ENCODE results near the gene DOCK1. TPM values are rescaled to one million over a fixed set of nuclear protein-coding genes. Genes with fewer than 3 reads are reported as not detected.

DOCK1 gene
- total RNA-seq, 2 donors from 2014 or later: 46.4 to 49.0 TPM

- DNase-seq: no peak
- Histone ChIP-seq H3K4me3 (no peak overlapping the region), H3K9me3 (no peaks in the 10 kb centered on the region), H3K4me1 (no peaks in the 10 kb centered on the region), H3K27ac (no peak overlapping the region), H3K36me3 (no peaks in the 10 kb centered on the region), H3K9ac (ENCODE audit: low read depth in 2 of 2, low read length in 2 of 2) (no peak overlapping the region), H3K27me3 (no peaks in the 10 kb centered on the region)
- no peak for TF ChIP-seq CTCF (IDR thresholded peaks at IDR 0.05)
- intact Hi-C loops (cut with DNase I): no loop called here
Measured at GRCh38 chr10:126950401-126951105, 45.3 kb downstream of the DOCK1 start.

- no peak for DNase-seq
- intact Hi-C loops (cut with DNase I): no loop called here
Measured at GRCh38 chr10:126953886-126954285, 48.7 kb downstream of the DOCK1 start.

GRCh38 chr10:126955396-126955795, 50.2 kb downstream of the DOCK1 start:
- no peak for DNase-seq
- H3K36me3 ChIP-seq: no peaks in the 10 kb centered on the region
- TF ChIP-seq CTCF (IDR thresholded peaks at IDR 0.05): no peak
- no peak overlapping the region for H3K4me3 ChIP-seq
- no peaks in the 10 kb centered on the region for H3K9me3 ChIP-seq
- H3K9ac ChIP-seq (ENCODE audit: low read depth in 2 of 2, low read length in 2 of 2): no peak overlapping the region
- no peak overlapping the region for H3K27ac ChIP-seq
- no peaks in the 10 kb centered on the region for H3K4me1 ChIP-seq
- intact Hi-C loops (cut with DNase I): no loop called here
- no peaks in the 10 kb centered on the region for H3K27me3 ChIP-seq

More at GRCh38 chr10:126953886-126954285, 48.7 kb downstream of the DOCK1 start:
- Histone ChIP-seq H3K9ac (ENCODE audit: low read depth in 2 of 2, low read length in 2 of 2) (no peak overlapping the region), H3K36me3 (no peaks in the 10 kb centered on the region), H3K4me3 (no peak overlapping the region), H3K27ac (no peak overlapping the region), H3K4me1 (no peaks in the 10 kb centered on the region), H3K27me3 (no peaks in the 10 kb centered on the region), H3K9me3 (no peaks in the 10 kb centered on the region)
- TF ChIP-seq CTCF (IDR thresholded peaks at IDR 0.05): no peak

- no peaks in the 10 kb centered on the region for H3K27me3 ChIP-seq
- no peak overlapping the region for H3K27ac ChIP-seq
- H3K9ac ChIP-seq (ENCODE audit: low read depth in 2 of 2, low read length in 2 of 2): no peak overlapping the region
- no peak overlapping the region for H3K4me3 ChIP-seq
- no peaks in the 10 kb centered on the region for H3K9me3 ChIP-seq
- intact Hi-C loops (cut with DNase I): no loop called here
- H3K36me3 ChIP-seq: no peaks in the 10 kb centered on the region
- no peak for DNase-seq
- H3K4me1 ChIP-seq: no peaks in the 10 kb centered on the region
- TF ChIP-seq CTCF (IDR thresholded peaks at IDR 0.05): no peak
Measured at GRCh38 chr10:126955934-126956711, 50.9 kb downstream of the DOCK1 start.

- Histone ChIP-seq H3K27ac (no peak overlapping the region), H3K27me3 (no peaks in the 10 kb centered on the region), H3K9ac (ENCODE audit: low read depth in 2 of 2, low read length in 2 of 2) (no peak overlapping the region), H3K4me3 (no peak overlapping the region), H3K4me1 (no peaks in the 10 kb centered on the region), H3K36me3 (no peaks in the 10 kb centered on the region), H3K9me3 (no peaks in the 10 kb centered on the region)
- intact Hi-C loops (cut with DNase I): no loop called here
- no peak for TF ChIP-seq CTCF (IDR thresholded peaks at IDR 0.05)
- no peak for DNase-seq
Measured at GRCh38 chr10:126956712-126957108, 51.5 kb downstream of the DOCK1 start.

Measured in colonic mucosa (tissue), 4 donors.